Measurements from ENCODE around the gene OXER1. TPM values are rescaled to one million over a fixed set of nuclear protein-coding genes. Genes with fewer than 3 reads are reported as not detected.
A peak's percentile ranks its signal among the peaks of the same experiment; 100 is the strongest.

OXER1 gene
- total and polyA plus RNA-seq, 9 of the 15 experiments (the other 6 are each of a cell fraction or from before 2014, with no cell fraction given) = not detected

DNA sequence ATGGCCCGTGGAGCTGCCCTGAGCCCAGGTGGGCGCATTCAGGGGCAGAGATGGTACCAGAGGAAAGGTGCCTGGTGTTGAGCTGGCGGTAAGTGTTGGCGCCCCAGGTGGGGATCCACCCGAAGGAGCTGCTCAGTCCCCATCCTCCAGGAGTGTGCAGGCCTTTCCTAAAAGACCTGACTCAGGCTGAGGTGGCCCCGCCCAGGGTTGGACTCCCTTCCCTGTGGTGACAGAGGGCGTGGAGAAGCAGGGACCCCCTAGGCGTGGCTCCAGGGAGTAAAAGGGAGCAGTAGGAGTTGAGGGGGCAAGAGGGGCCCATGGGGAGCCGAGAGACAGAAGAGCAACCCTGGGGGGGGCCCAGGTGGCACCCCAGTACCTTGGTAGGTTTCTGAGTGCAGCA, 2.4 kb downstream of the OXER1 start:
- peaks cover 3 to 46% of the 10 kb centered on the region in 2 experiments; a peak in 4 of 5 replicates for H3K27me3 ChIP-seq (ENCODE audit: control insufficient read depth in 2 of 2, insufficient read depth in 2 of 2, low read length in 2 of 2)
- no peak overlapping the region; a peak in 1 of 4 replicates for H3K9ac ChIP-seq (ENCODE audit: insufficient read depth in 1 of 2, low read depth in 2 of 2, low read length in 2 of 2)
- no peak for FAIRE-seq
- no peak overlapping the region for H2AFZ ChIP-seq (ENCODE audit: low read depth, low read length)
- peaks cover 0 to 18% of the 10 kb centered on the region in 2 experiments; a peak in 1 of 5 replicates for H3K4me1 ChIP-seq (replicated peaks in 1 of 2; ENCODE audit: control insufficient read depth in 2 of 2, insufficient read depth in 2 of 2, low read length in 2 of 2)
- no peaks in the 10 kb centered on the region for H3K9me3 ChIP-seq (replicated peaks; ENCODE audit: control insufficient read depth, insufficient read depth, low read depth, low read length)
- H3K79me2 ChIP-seq (ENCODE audit: control insufficient read depth, insufficient read depth, low read length) = no peaks in the 10 kb centered on the region
- DNase-seq (ENCODE audit: extremely low read depth in 1 of 4, low spot score in 3 of 4) = peak in 1 of 4 experiments; percentile 5
- 4% methylated on average over 8 of the region's 9 CpGs for WGBS (ENCODE audit: insufficient coverage, low coverage, missing lambda C conversion rate)
- no peak overlapping the region for H3K4me3 ChIP-seq
- BruUV-seq (replicated peaks) = no TSS peak
- no peaks in the 10 kb centered on the region for H3K36me3 ChIP-seq (ENCODE audit: control insufficient read depth, insufficient read depth, low read length)
- no peaks in the 10 kb centered on the region for H4K20me1 ChIP-seq (replicated peaks; ENCODE audit: control insufficient read depth, insufficient read depth, low read length)
- H3K27ac ChIP-seq (ENCODE audit: extremely low read depth, low read depth, low read length) = no peak overlapping the region
- intact Hi-C loops (cut with micrococcal nuclease) (no loop called here), in situ Hi-C loops (cut with MboI) (no loop called here)
- ChIA-PET POLR2A (no interaction called here), CTCF (ENCODE audit: low intra/inter-chr PET ratio) (no interaction called here)
- ATAC-seq = peak; percentile 27; the same call in 1 of the 3 replicates
- no peak overlapping the region for H3K4me2 ChIP-seq (ENCODE audit: insufficient read depth, low read length)
- no peaks in the 10 kb centered on the region for H3K9me1 ChIP-seq (ENCODE audit: control insufficient read depth, insufficient read depth, low read length)
- TF ChIP-seq SRF (CRISPR knock-in tag; IDR thresholded peaks at IDR 0.05) (no peak), NRF1 (conservative IDR thresholded peaks at IDR 0.05 in 1 of 2, IDR thresholded peaks at IDR 0.05 in 1 of 2) (no peak), ARHGAP35 (IDR thresholded peaks at IDR 0.05; ENCODE audit: partially characterized antibody) (no peak), TFAM (CRISPR knock-in tag; conservative IDR thresholded peaks at IDR 0.05) (no peak), ZNF699 (CRISPR knock-in tag; IDR thresholded peaks at IDR 0.05; ENCODE audit: insufficient replicate concordance) (no peak), GATA2 (CRISPR knock-in tag; IDR thresholded peaks at IDR 0.05) (no peak), TCF3 (CRISPR knock-in tag; IDR thresholded peaks at IDR 0.05) (no peak), ZNF785 (CRISPR knock-in tag; IDR thresholded peaks at IDR 0.05) (no peak)
- TF ChIP-seq, protein P1, sequence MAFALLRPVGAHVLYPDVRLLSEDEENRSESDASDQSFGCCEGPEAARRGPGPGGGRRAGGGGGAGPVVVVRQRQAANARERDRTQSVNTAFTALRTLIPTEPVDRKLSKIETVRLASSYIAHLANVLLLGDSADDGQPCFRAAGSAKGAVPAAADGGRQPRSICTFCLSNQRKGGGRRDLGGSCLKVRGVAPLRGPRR (CRISPR knock-in tag; IDR thresholded peaks at IDR 0.05) = no peak
- TF ChIP-seq, protein P2, sequence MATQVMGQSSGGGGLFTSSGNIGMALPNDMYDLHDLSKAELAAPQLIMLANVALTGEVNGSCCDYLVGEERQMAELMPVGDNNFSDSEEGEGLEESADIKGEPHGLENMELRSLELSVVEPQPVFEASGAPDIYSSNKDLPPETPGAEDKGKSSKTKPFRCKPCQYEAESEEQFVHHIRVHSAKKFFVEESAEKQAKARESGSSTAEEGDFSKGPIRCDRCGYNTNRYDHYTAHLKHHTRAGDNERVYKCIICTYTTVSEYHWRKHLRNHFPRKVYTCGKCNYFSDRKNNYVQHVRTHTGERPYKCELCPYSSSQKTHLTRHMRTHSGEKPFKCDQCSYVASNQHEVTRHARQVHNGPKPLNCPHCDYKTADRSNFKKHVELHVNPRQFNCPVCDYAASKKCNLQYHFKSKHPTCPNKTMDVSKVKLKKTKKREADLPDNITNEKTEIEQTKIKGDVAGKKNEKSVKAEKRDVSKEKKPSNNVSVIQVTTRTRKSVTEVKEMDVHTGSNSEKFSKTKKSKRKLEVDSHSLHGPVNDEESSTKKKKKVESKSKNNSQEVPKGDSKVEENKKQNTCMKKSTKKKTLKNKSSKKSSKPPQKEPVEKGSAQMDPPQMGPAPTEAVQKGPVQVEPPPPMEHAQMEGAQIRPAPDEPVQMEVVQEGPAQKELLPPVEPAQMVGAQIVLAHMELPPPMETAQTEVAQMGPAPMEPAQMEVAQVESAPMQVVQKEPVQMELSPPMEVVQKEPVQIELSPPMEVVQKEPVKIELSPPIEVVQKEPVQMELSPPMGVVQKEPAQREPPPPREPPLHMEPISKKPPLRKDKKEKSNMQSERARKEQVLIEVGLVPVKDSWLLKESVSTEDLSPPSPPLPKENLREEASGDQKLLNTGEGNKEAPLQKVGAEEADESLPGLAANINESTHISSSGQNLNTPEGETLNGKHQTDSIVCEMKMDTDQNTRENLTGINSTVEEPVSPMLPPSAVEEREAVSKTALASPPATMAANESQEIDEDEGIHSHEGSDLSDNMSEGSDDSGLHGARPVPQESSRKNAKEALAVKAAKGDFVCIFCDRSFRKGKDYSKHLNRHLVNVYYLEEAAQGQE (IDR thresholded peaks at IDR 0.05; ENCODE audit: borderline replicate concordance) = no peak
- TF ChIP-seq, protein P2 (CRISPR knock-in tag; IDR thresholded peaks at IDR 0.05; ENCODE audit: low read depth) = no peak
- TF ChIP-seq, protein P3, sequence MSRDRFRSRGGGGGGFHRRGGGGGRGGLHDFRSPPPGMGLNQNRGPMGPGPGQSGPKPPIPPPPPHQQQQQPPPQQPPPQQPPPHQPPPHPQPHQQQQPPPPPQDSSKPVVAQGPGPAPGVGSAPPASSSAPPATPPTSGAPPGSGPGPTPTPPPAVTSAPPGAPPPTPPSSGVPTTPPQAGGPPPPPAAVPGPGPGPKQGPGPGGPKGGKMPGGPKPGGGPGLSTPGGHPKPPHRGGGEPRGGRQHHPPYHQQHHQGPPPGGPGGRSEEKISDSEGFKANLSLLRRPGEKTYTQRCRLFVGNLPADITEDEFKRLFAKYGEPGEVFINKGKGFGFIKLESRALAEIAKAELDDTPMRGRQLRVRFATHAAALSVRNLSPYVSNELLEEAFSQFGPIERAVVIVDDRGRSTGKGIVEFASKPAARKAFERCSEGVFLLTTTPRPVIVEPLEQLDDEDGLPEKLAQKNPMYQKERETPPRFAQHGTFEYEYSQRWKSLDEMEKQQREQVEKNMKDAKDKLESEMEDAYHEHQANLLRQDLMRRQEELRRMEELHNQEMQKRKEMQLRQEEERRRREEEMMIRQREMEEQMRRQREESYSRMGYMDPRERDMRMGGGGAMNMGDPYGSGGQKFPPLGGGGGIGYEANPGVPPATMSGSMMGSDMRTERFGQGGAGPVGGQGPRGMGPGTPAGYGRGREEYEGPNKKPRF (IDR thresholded peaks at IDR 0.05; ENCODE audit: low read depth, low read length) = no peak
